Nasal cavity respiratory epithelium epithelial cell of viscerocranial mucosa (primary cell): ENCODE data around the gene USP22. TPM values are rescaled to one million over a fixed set of nuclear protein-coding genes. Genes with fewer than 3 reads are reported as not detected.

Experiments
- total RNA-seq: library from RNA; depleted of rRNA; stranded (reverse); fragments of >200 nt; gene quantifications from 2 replicates; pipeline ENCODE4 v1.2.3, GENCODE V29; 2014

Gene USP22
- 156 and 273 TPM in 2 replicates for total RNA-seq

GRCh38 chr17:21042458-21043295, at the start of gene USP22:
Gene USP22 (minus strand): TSS chr17:21043011. CDS start chr17:21042835, 176 bp downstream.

Other genes starting within 250 kb of the USP22 start
- 16.5 and 23.2 TPM in 2 replicates for gene DHRS7B, start 84.0 kb upstream of the USP22 start, total RNA-seq
- gene TMEM11, start 171.2 kb upstream of the USP22 start, total RNA-seq = 17.0 and 23.2 TPM in 2 replicates
- gene NATD1, start 210.4 kb upstream of the USP22 start, total RNA-seq = 1.0 and 3.1 TPM in 2 replicates
- 6.5 and 21.6 TPM in 2 replicates for gene MAP2K3, start 241.7 kb upstream of the USP22 start, total RNA-seq